SK-N-SH (cell line): Measurements from ENCODE around the gene STPG2. TPM values are rescaled to one million over a fixed set of nuclear protein-coding genes. Genes with fewer than 3 reads are reported as not detected.

Experiments used
- CTCF ChIA-PET: fragments of 300-600, 350-600 bp; formaldehyde crosslinking; extraction: SDS; loops from one replicate; lab custom pipeline; 2021; lab: Yijun Ruan, JAX
- POLR2A ChIA-PET: fragments of 350-600 bp; sonication (Branson Sonifier 250); formaldehyde crosslinking; extraction: SDS; loops from one replicate; lab custom pipeline; 2020; ENCODE audit warnings: antibody characterized with exemption, inconsistent platforms; lab: Yijun Ruan, JAX
- DNase-seq: peaks from one replicate; pipeline ENCODE4 v3.0.0; 2012
- H2AFZ ChIP-seq: fragments of 200-600 bp; sonication (generic); 2 replicates; pipeline ENCODE4 v1.8.1; 2016; ENCODE audit warnings: antibody characterized with exemption, mild to moderate bottlenecking, low read depth
- H3F3A ChIP-seq: fragments of 200-600 bp; sonication (generic); replicated peaks from 2 replicates; pipeline ENCODE3; 2016; ENCODE audit warnings: antibody characterized with exemption, mild to moderate bottlenecking; ENCODE audit not compliant: insufficient read depth
- H3K27ac ChIP-seq, 2 experiments: fragments of 200-500 bp in 1 of 2; fragments of 200-600 bp in 1 of 2; sonication (Bioruptor generic) in 1 of 2; sonication (generic), shearing (Covaris generic) in 1 of 2; 2 replicates each; pipeline versions ENCODE4 v1.5.1 to v1.6.1; 2014 to 2016; ENCODE audit warnings: low read depth in 2 of 2, inconsistent platforms in 1 of 2, low read length in 1 of 2, mild to moderate bottlenecking in 1 of 2, mixed read lengths in 1 of 2
- H3K27me3 ChIP-seq: fragments of 200-600 bp; sonication (generic), shearing (Covaris generic); 2 replicates; pipeline ENCODE4 v1.6.1; 2016; ENCODE audit warnings: mixed run types; ENCODE audit not compliant: insufficient read depth
- H3K36me3 ChIP-seq, 2 experiments: fragments of 200-500 bp in 1 of 2; fragments of 200-600 bp in 1 of 2; sonication (Bioruptor generic) in 1 of 2; sonication (generic) in 1 of 2; replicated peaks in 1 of 2; 2 replicates each; pipeline versions ENCODE3 to v1.5.1; 2014 to 2016; ENCODE audit warnings: low read length in 1 of 2, mild to moderate bottlenecking in 1 of 2; ENCODE audit not compliant: insufficient read depth in 2 of 2, control insufficient read depth in 1 of 2
- H3K4me1 ChIP-seq, 2 experiments: fragments of 200-500 bp in 1 of 2; fragments of 200-600 bp in 1 of 2; sonication (Bioruptor generic) in 1 of 2; sonication (generic), shearing (Covaris generic) in 1 of 2; 2 replicates each; pipeline versions ENCODE4 v1.5.1 to v1.6.1; 2014 to 2016; ENCODE audit warnings: low read depth in 1 of 2, low read length in 1 of 2, mixed run types in 1 of 2; ENCODE audit not compliant: insufficient read depth in 2 of 2, control insufficient read depth in 1 of 2
- H3K4me2 ChIP-seq: fragments of 200-600 bp; sonication (generic), shearing (Covaris generic); 2 replicates; pipeline ENCODE4 v1.6.1; 2017; ENCODE audit warnings: mixed run types
- H3K4me3 ChIP-seq, 2 experiments: fragments of 200-500 bp in 1 of 2; fragments of 200-600 bp in 1 of 2; sonication (Bioruptor generic) in 1 of 2; sonication (generic), shearing (Covaris generic) in 1 of 2; 2 replicates each; pipeline versions ENCODE4 v1.5.1 to v1.8.1; 2014 to 2016; ENCODE audit warnings: low read depth in 2 of 2, inconsistent platforms in 1 of 2, low read length in 1 of 2, mild to moderate bottlenecking in 1 of 2, mixed read lengths in 1 of 2, moderate library complexity in 1 of 2
- H3K79me2 ChIP-seq: fragments of 200-600 bp; sonication (generic); 2 replicates; pipeline ENCODE4 v1.8.1; 2017; ENCODE audit warnings: mild to moderate bottlenecking; ENCODE audit not compliant: insufficient read depth
- H3K9ac ChIP-seq: fragments of 200-600 bp; sonication (generic); 2 replicates; pipeline ENCODE4 v1.6.1; 2017; ENCODE audit warnings: mixed run types
- H3K9me2 ChIP-seq: fragments of 200-600 bp; sonication (generic); 2 replicates; pipeline ENCODE4 v1.6.1; 2017; ENCODE audit warnings: mixed run types
- H3K9me3 ChIP-seq: fragments of 200-600 bp; sonication (generic); 2 replicates; pipeline ENCODE4 v1.6.1; 2017; ENCODE audit warnings: mixed run types, mild to moderate bottlenecking, moderate library complexity
- H4K20me1 ChIP-seq: fragments of 200-600 bp; sonication (generic); 2 replicates; pipeline ENCODE4 v1.6.1; 2017; ENCODE audit warnings: mild to moderate bottlenecking, mixed run types; ENCODE audit not compliant: insufficient read depth
- EP300 ChIP-seq, 2 experiments: IDR thresholded peaks; 2 replicates each; pipeline versions ENCODE4 v1.4.0 to v1.6.1; 2012; ENCODE audit warnings: borderline replicate concordance in 1 of 2, low read depth in 1 of 2, low read length in 1 of 2
- EZH2phosphoT487 ChIP-seq: fragments of 200-600 bp; sonication (generic); IDR thresholded peaks from 2 replicates; pipeline ENCODE4 v1.6.1; 2017; ENCODE audit warnings: low read depth, mixed run types, mild to moderate bottlenecking, antibody characterized with exemption, moderate library complexity, borderline replicate concordance
- FOXJ3 ChIP-seq: sonication (generic); formaldehyde crosslinking; IDR thresholded peaks from 2 replicates; pipeline ENCODE4 v1.5.1; 2020; ENCODE audit warnings: mild to moderate bottlenecking, missing genetic modification reagents
- FOXM1 ChIP-seq: IDR thresholded peaks from 2 replicates; pipeline ENCODE4 v1.4.0; 2012; ENCODE audit warnings: low read depth, mild to moderate bottlenecking
- GATA2 ChIP-seq: sonication (generic); formaldehyde crosslinking; IDR thresholded peaks from 2 replicates; pipeline ENCODE4 v1.5.0; 2020; ENCODE audit warnings: mild to moderate bottlenecking, missing genetic modification reagents
- JUND ChIP-seq: IDR thresholded peaks from 2 replicates; pipeline ENCODE4 v1.4.0; 2012
- MEF2A ChIP-seq: IDR thresholded peaks from 2 replicates; pipeline ENCODE4 v1.4.0; 2012; ENCODE audit warnings: low read depth, borderline replicate concordance
- NFIC ChIP-seq: IDR thresholded peaks from 2 replicates; pipeline ENCODE4 v1.4.0; 2012; ENCODE audit warnings: borderline replicate concordance
- NRF1 ChIP-seq: IDR thresholded peaks from 2 replicates; pipeline ENCODE4 v1.6.1; 2012; ENCODE audit warnings: low read depth, mild to moderate bottlenecking, low read length
- RAD21 ChIP-seq: IDR thresholded peaks from 2 replicates; pipeline ENCODE4 v1.6.1; 2012; ENCODE audit warnings: mild to moderate bottlenecking, low read length
- RXRA ChIP-seq: IDR thresholded peaks from 2 replicates; pipeline ENCODE4 v1.4.0; 2012; ENCODE audit warnings: low read depth, mild to moderate bottlenecking, borderline replicate concordance
- SIN3A ChIP-seq: IDR thresholded peaks from 2 replicates; pipeline ENCODE4 v1.6.1; 2012; ENCODE audit warnings: low read depth, mild to moderate bottlenecking, low read length, moderate library complexity, borderline replicate concordance
- SMC3 ChIP-seq: IDR thresholded peaks from 2 replicates; pipeline ENCODE4 v1.6.1; 2012; ENCODE audit warnings: low read depth, low read length, improper control_type of control experiment
- TCF12 ChIP-seq: IDR thresholded peaks from 2 replicates; pipeline ENCODE4 v1.4.0; 2012
- TEAD4 ChIP-seq: IDR thresholded peaks from 2 replicates; pipeline ENCODE4 v1.4.0; 2012; ENCODE audit warnings: mild to moderate bottlenecking, borderline replicate concordance; ENCODE audit not compliant: insufficient read depth
- WGBS: methylation state at CpG from one replicate; pipeline ENCODE4 v1.1.6; 2017; ENCODE audit warnings: low lambda C conversion rate; 5-methylcytosine and 5-hydroxymethylcytosine counted together
- polyA plus RNA-seq, 3 experiments: library from polyadenylated mRNA; depleted of rRNA; stranded (reverse); fragments of >200 nt; gene quantifications; 2 replicates each; pipeline ENCODE4 v1.2.3, GENCODE V29; 2012
- TF ChIP-seq, protein P1 (sequence below): IDR thresholded peaks from 2 replicates; pipeline ENCODE4 v1.4.0; 2012; ENCODE audit warnings: low read depth
- TF ChIP-seq, protein P2 (sequence below): fragments of 150-350 bp; IDR thresholded peaks from 2 replicates; pipeline ENCODE4 v1.6.1; 2016; ENCODE audit warnings: mild to moderate bottlenecking, low read depth, low read length
- TF ChIP-seq, protein P3 (sequence below): IDR thresholded peaks from 2 replicates; pipeline ENCODE4; 2012

STPG2 gene
- polyA plus RNA-seq, 1 of the 3 experiments (the other 2 are of a cell fraction) = not detected

DNA sequence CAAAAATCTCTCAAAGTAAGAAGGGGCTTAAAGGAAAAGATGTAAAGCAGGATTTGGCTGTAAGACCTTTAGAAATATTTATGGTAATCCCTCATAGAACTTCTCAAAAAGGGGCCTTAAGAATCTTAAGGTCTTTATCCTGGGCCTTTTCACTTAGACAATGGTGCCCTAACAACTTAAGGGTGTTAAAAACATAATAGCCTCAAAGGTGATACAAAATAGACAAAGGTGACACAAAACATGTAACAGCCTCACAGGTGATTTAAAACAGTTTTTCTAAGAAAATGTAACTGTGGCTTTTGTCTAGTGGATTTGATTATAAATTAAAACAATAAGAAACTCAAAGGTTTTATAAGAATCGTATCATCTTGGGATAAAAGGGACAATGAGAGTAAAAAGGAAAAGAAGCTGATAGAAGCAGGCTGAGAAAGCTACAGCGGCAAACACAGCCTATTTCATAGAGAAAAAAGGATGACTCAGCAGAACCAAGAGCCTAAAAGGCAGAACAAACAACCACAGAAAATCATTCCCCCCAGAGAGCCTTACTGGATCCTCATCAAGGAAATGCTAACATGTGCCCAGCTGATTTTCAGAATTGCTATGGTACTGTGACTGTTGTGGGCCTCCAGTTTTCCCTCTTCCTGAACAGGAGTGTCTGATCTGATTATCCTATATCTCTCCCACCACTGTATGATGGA lies 164.3 kb downstream of the STPG2 start:
- no peaks in the 10 kb centered on the region for H3K9me3 ChIP-seq
- H2AFZ ChIP-seq = no peak overlapping the region
- no peak overlapping the region for H3K4me2 ChIP-seq
- H3K4me1 ChIP-seq = no peaks in the 10 kb centered on the region
- H3K9ac ChIP-seq = no peak overlapping the region
- DNase-seq = no peak
- no peaks in the 10 kb centered on the region for H4K20me1 ChIP-seq
- no peaks in the 10 kb centered on the region for H3K27me3 ChIP-seq
- 68% methylated on average over 2 of the region's 2 CpGs for WGBS
- no peaks in the 10 kb centered on the region for H3K9me2 ChIP-seq
- TF ChIP-seq EZH2phosphoT487 (no peak), GATA2 (CRISPR knock-in tag) (no peak), TCF12 (no peak), SMC3 (no peak), RAD21 (no peak), MEF2A (no peak), EP300 (IDR thresholded peaks at IDR 0.05; ENCODE audit: borderline replicate concordance in 1 of 2, low read depth in 1 of 2, low read length in 1 of 2) (no peak), TEAD4 (no peak), RXRA (no peak), SIN3A (no peak), FOXM1 (no peak), FOXJ3 (no peak), NRF1 (no peak), JUND (no peak), NFIC (no peak)
- TF ChIP-seq, protein P1, sequence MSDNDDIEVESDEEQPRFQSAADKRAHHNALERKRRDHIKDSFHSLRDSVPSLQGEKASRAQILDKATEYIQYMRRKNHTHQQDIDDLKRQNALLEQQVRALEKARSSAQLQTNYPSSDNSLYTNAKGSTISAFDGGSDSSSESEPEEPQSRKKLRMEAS = no peak
- TF ChIP-seq, protein P2, sequence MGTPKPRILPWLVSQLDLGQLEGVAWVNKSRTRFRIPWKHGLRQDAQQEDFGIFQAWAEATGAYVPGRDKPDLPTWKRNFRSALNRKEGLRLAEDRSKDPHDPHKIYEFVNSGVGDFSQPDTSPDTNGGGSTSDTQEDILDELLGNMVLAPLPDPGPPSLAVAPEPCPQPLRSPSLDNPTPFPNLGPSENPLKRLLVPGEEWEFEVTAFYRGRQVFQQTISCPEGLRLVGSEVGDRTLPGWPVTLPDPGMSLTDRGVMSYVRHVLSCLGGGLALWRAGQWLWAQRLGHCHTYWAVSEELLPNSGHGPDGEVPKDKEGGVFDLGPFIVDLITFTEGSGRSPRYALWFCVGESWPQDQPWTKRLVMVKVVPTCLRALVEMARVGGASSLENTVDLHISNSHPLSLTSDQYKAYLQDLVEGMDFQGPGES = no peak
- TF ChIP-seq, protein P3, sequence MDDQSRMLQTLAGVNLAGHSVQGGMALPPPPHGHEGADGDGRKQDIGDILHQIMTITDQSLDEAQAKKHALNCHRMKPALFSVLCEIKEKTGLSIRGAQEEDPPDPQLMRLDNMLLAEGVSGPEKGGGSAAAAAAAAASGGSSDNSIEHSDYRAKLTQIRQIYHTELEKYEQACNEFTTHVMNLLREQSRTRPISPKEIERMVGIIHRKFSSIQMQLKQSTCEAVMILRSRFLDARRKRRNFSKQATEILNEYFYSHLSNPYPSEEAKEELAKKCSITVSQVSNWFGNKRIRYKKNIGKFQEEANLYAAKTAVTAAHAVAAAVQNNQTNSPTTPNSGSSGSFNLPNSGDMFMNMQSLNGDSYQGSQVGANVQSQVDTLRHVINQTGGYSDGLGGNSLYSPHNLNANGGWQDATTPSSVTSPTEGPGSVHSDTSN = no peak
- TF ChIP-seq, all 33 proteins: peak for 0
- H3K4me3 ChIP-seq = no peak overlapping the region
- ChIA-PET CTCF (no interaction called here), POLR2A (no interaction called here)
- H3K27ac ChIP-seq = no peak overlapping the region
- H3K36me3 ChIP-seq = no peaks in the 10 kb centered on the region
- H3K79me2 ChIP-seq = no peaks in the 10 kb centered on the region
- H3F3A ChIP-seq = no peaks in the 10 kb centered on the region
